Neutrophil (primary cell): ENCODE data around the gene LRRC23.

Experiments
- H3K27ac ChIP-seq: fragments of 200-600 bp; sonication (generic); 2 replicates; pipeline ENCODE4 v1.5.1; 2016; ENCODE audit warnings: mild to moderate bottlenecking, moderate library complexity
- H3K27me3 ChIP-seq: fragments of 200-600 bp; sonication (generic); 2 replicates; pipeline ENCODE4 v1.6.0; 2016; ENCODE audit warnings: mild to moderate bottlenecking
- H3K36me3 ChIP-seq: fragments of 200-600 bp; sonication (generic); 2 replicates; pipeline ENCODE4 v1.5.1; 2017
- H3K4me1 ChIP-seq, 2 experiments: fragments of 200-600 bp in 1 of 2; sonication (generic) in 1 of 2; 1 replicate in 1 of 2; 2 replicates in 1 of 2; pipeline versions ENCODE4 v1.5.1 to v1.6.1; 2013 to 2016; ENCODE audit warnings: low read depth in 1 of 2, low read length in 1 of 2, mild to moderate bottlenecking in 1 of 2, moderate library complexity in 1 of 2; ENCODE audit not compliant: control insufficient read depth in 1 of 2, insufficient read depth in 1 of 2
- H3K4me3 ChIP-seq, 2 experiments: fragments of 200-600 bp in 1 of 2; sonication (generic) in 1 of 2; 1 replicate in 1 of 2; 2 replicates in 1 of 2; pipeline ENCODE4 v1.5.1; 2013 to 2016; ENCODE audit warnings: low read depth in 1 of 2, low read length in 1 of 2, mild to moderate bottlenecking in 1 of 2, moderate library complexity in 1 of 2
- H3K9me3 ChIP-seq: fragments of 200-600 bp; sonication (generic); 2 replicates; pipeline ENCODE4 v1.5.1; 2016
- CTCF ChIP-seq: fragments of 200-600 bp; sonication (generic); IDR thresholded peaks from 2 replicates; pipeline ENCODE4 v1.5.1; 2016; ENCODE audit warnings: antibody characterized with exemption

LRRC23 gene

GRCh38 chr12:6928022-6928702 is 23.5 kb downstream of the LRRC23 start:
- peaks cover 79% of the 10 kb centered on the region for H3K27me3 ChIP-seq
- no peak for TF ChIP-seq CTCF
- no peak overlapping the region for H3K27ac ChIP-seq
- no peaks in the 10 kb centered on the region for H3K9me3 ChIP-seq
- H3K4me1 ChIP-seq: peaks cover 13 to 27% of the 10 kb centered on the region in 2 experiments
- no peaks in the 10 kb centered on the region for H3K36me3 ChIP-seq
- H3K4me3 ChIP-seq: peak overlapping the region; percentile 30 to 64

GRCh38 chr12:6928703-6929407 is 24.2 kb downstream of the LRRC23 start:
- Histone ChIP-seq H3K4me1 (peaks cover 13 to 25% of the 10 kb centered on the region in 2 experiments), H3K27me3 (peaks cover 72% of the 10 kb centered on the region), H3K36me3 (no peaks in the 10 kb centered on the region), H3K9me3 (no peaks in the 10 kb centered on the region), H3K4me3 (peak overlapping the region in 1 of 2 experiments; percentile 64), H3K27ac (no peak overlapping the region)
- no peak for TF ChIP-seq CTCF

GRCh38 chr12:6929466-6930452 is 25.1 kb downstream of the LRRC23 start:
- H3K4me1 ChIP-seq: peaks cover 13 to 17% of the 10 kb centered on the region in 2 experiments
- H3K27me3 ChIP-seq: peaks cover 72% of the 10 kb centered on the region
- H3K4me3 ChIP-seq: no peak overlapping the region
- TF ChIP-seq CTCF: no peak
- no peaks in the 10 kb centered on the region for H3K36me3 ChIP-seq
- H3K9me3 ChIP-seq: no peaks in the 10 kb centered on the region
- no peak overlapping the region for H3K27ac ChIP-seq

- peaks cover 32 to 37% of the 10 kb centered on the region in 2 experiments for H3K4me1 ChIP-seq
- H3K9me3 ChIP-seq: no peaks in the 10 kb centered on the region
- H3K36me3 ChIP-seq: no peaks in the 10 kb centered on the region
- H3K4me3 ChIP-seq: no peak overlapping the region
- TF ChIP-seq CTCF: no peak
- no peak overlapping the region for H3K27ac ChIP-seq
- H3K27me3 ChIP-seq: peaks cover 41% of the 10 kb centered on the region
Measured at GRCh38 chr12:6932766-6933165, 28.1 kb downstream of the LRRC23 start.

GRCh38 chr12:6934110-6934509 is 29.5 kb downstream of the LRRC23 start:
- Histone ChIP-seq H3K4me3 (no peak overlapping the region), H3K4me1 (peaks cover 35 to 36% of the 10 kb centered on the region in 2 experiments), H3K27ac (no peak overlapping the region), H3K27me3 (peaks cover 29% of the 10 kb centered on the region), H3K36me3 (no peaks in the 10 kb centered on the region), H3K9me3 (no peaks in the 10 kb centered on the region)
- no peak for TF ChIP-seq CTCF
